Vagina (tissue), 2 donors: ENCODE measurements around the gene RAB13.

Experiments used
- POLR2A ChIP-seq, 2 donors: fragments of 450-650 bp; IDR thresholded peaks; one replicate each; pipeline ENCODE4 v1.6.1; 2017; ENCODE audit warnings: antibody characterized with exemption in 2 of 2, mild to moderate bottlenecking in 2 of 2, moderate library complexity in 2 of 2
- POLR2AphosphoS5 ChIP-seq, 2 donors: sonication (generic); formaldehyde crosslinking; IDR thresholded peaks; one replicate each; pipeline ENCODE4 v1.9.0; 2017; ENCODE audit warnings: antibody characterized with exemption in 2 of 2, mild to moderate bottlenecking in 2 of 2, low read depth in 1 of 2; ENCODE audit not compliant: insufficient read depth in 1 of 2
- TF ChIP-seq, protein P1 (sequence below), 3 experiments: fragments of 450-650 bp in 2 of 3; fragments of 200-600 bp in 1 of 3; sonication (generic) in 1 of 3; IDR thresholded peaks; one replicate each; pipeline ENCODE4 v1.5.1; 2017 to 2019; ENCODE audit warnings: antibody characterized with exemption in 3 of 3, mild to moderate bottlenecking in 2 of 3, moderate library complexity in 2 of 3

DNA sequence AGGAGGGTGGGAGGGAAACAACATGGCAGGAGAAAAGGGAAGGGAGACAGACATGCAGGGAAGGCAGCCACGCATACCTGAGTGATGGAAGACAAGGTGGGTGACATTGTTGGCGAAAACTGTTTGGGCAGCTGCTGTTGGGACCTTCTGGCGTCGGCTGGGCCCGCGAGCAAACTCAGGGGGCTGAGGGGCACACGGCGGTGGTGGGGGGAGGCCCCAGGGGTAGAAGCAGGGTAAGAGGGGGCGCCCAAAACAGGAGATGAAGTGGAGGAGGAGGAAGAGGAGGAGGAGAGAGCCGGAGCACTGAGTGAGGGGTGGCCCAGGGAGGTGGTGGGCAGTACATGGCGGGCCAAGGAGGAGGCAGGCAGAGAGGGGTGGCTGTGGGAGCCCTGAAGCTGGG, 35.0 kb downstream of the RAB13 start:
- no peak for TF ChIP-seq POLR2A (IDR thresholded peaks at IDR 0.05)
- TF ChIP-seq, protein P1, sequence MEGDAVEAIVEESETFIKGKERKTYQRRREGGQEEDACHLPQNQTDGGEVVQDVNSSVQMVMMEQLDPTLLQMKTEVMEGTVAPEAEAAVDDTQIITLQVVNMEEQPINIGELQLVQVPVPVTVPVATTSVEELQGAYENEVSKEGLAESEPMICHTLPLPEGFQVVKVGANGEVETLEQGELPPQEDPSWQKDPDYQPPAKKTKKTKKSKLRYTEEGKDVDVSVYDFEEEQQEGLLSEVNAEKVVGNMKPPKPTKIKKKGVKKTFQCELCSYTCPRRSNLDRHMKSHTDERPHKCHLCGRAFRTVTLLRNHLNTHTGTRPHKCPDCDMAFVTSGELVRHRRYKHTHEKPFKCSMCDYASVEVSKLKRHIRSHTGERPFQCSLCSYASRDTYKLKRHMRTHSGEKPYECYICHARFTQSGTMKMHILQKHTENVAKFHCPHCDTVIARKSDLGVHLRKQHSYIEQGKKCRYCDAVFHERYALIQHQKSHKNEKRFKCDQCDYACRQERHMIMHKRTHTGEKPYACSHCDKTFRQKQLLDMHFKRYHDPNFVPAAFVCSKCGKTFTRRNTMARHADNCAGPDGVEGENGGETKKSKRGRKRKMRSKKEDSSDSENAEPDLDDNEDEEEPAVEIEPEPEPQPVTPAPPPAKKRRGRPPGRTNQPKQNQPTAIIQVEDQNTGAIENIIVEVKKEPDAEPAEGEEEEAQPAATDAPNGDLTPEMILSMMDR (IDR thresholded peaks at IDR 0.05): no peak
- no peak for TF ChIP-seq POLR2AphosphoS5 (IDR thresholded peaks at IDR 0.05; ENCODE audit: insufficient read depth in 1 of 2, low read depth in 1 of 2)
